SU-DHL-6 (cell line): ENCODE results near the gene DKKL1.

ENCODE experiments used
- H2AFZ ChIP-seq: fragments of 200-600 bp; sonication (generic); 2 replicates; pipeline ENCODE4 v1.6.1; 2014; ENCODE audit warnings: low read depth, mild to moderate bottlenecking, moderate library complexity, mixed read lengths, antibody characterized with exemption, low read length; ENCODE audit not compliant: severe bottlenecking
- H3F3A ChIP-seq: fragments of 200-600 bp; shearing (Covaris generic); 2 replicates; pipeline ENCODE4 v1.6.0; 2016; ENCODE audit warnings: antibody characterized with exemption, mild to moderate bottlenecking; ENCODE audit not compliant: insufficient read depth
- H3K27ac ChIP-seq: fragments of 200-600 bp; sonication (generic); 2 replicates; pipeline ENCODE4 v1.5.1; 2016; ENCODE audit warnings: low read depth, mild to moderate bottlenecking, low read length, moderate library complexity, mixed read lengths
- H3K27me3 ChIP-seq: fragments of 200-600 bp; sonication (generic), shearing (Covaris generic); 2 replicates; pipeline ENCODE4 v1.6.0; 2014; ENCODE audit warnings: mild to moderate bottlenecking, low read length
- H3K36me3 ChIP-seq: fragments of 200-600 bp; sonication (generic); 2 replicates; pipeline ENCODE4 v1.6.1; 2014; ENCODE audit warnings: mild to moderate bottlenecking, low read length, mixed read lengths
- H3K4me2 ChIP-seq: fragments of 300-600, 200-600 bp; shearing (Covaris generic), sonication (generic); 2 replicates; pipeline ENCODE4 v1.6.0; 2014; ENCODE audit warnings: low read length, low read depth, mild to moderate bottlenecking; ENCODE audit not compliant: poor library complexity, severe bottlenecking
- H3K4me3 ChIP-seq: fragments of 200-600 bp; sonication (generic); 2 replicates; pipeline ENCODE4 v1.5.1; 2014; ENCODE audit warnings: antibody characterized with exemption, low read length, mild to moderate bottlenecking, mixed read lengths; ENCODE audit not compliant: insufficient read depth, poor library complexity, severe bottlenecking
- H3K79me2 ChIP-seq: fragments of 200-600 bp; sonication (generic); 2 replicates; pipeline ENCODE4 v1.6.1; 2014; ENCODE audit warnings: mild to moderate bottlenecking, low read length, moderate library complexity; ENCODE audit not compliant: insufficient read depth
- H3K9ac ChIP-seq: fragments of 200-600 bp; sonication (generic); 2 replicates; pipeline ENCODE4 v1.7.0; 2014; ENCODE audit warnings: mild to moderate bottlenecking, low read length
- H3K9me2 ChIP-seq: fragments of 200-600 bp; sonication (generic); replicated peaks from 2 replicates; pipeline ENCODE4 v1.6.1; 2014; ENCODE audit warnings: low read length; ENCODE audit not compliant: insufficient read depth
- H3K9me3 ChIP-seq: fragments of 200-600 bp; sonication (generic); 2 replicates; pipeline ENCODE4 v1.6.1; 2014; ENCODE audit warnings: low read length, mixed read lengths; ENCODE audit not compliant: insufficient read depth
- H4K20me1 ChIP-seq: fragments of 200-600 bp; sonication (generic); 2 replicates; pipeline ENCODE4 v1.6.1; 2014; ENCODE audit warnings: low read depth, mild to moderate bottlenecking, antibody characterized with exemption, low read length, moderate library complexity, mixed read lengths
- CTCF ChIP-seq: fragments of 200-600 bp; sonication (generic); IDR thresholded peaks from one replicate; pipeline ENCODE4 v1.5.1; 2017; ENCODE audit warnings: antibody characterized with exemption, mild to moderate bottlenecking, low read length, moderate library complexity; ENCODE audit not compliant: insufficient read depth, poor library complexity, severe bottlenecking
- EZH2phosphoT487 ChIP-seq: fragments of 200-600 bp; sonication (generic), shearing (Covaris generic); conservative IDR thresholded peaks from 2 replicates; pipeline ENCODE4 v1.6.1; 2018; ENCODE audit warnings: mild to moderate bottlenecking, antibody characterized with exemption, low read length, moderate library complexity, mixed read lengths

DKKL1 gene

DNA sequence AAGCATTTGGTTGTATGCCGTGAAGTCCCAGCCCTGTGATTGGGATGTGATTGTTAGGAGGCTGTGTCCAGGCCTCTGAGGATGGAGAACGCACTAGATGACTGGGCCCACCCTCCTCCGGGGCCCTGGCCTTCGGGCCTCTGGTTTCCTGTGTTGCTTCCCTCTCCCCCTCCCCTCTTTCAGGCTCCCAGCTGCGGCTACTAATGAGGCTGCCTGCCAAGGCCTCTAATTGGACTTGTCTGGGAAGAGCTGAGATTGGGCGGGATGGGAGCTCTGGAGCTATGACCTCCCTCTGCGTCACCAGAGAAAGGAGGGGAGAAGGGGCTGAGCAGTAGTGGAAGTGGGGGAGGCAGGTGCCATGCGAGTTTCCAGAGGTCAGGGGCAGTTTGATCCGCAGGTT is 49.7 kb downstream of the DKKL1 start:
- Histone ChIP-seq H3K9me3 (no peaks in the 10 kb centered on the region), H3K9me2 (no peaks in the 10 kb centered on the region), H3K4me3 (no peak overlapping the region), H2AFZ (no peak overlapping the region), H3F3A (no peaks in the 10 kb centered on the region), H3K4me2 (no peak overlapping the region), H3K27ac (no peak overlapping the region), H3K36me3 (no peaks in the 10 kb centered on the region), H3K27me3 (no peaks in the 10 kb centered on the region), H3K9ac (no peak overlapping the region), H4K20me1 (no peaks in the 10 kb centered on the region), H3K79me2 (no peaks in the 10 kb centered on the region)
- no peak for TF ChIP-seq EZH2phosphoT487
- TF ChIP-seq CTCF = no peak

DNA sequence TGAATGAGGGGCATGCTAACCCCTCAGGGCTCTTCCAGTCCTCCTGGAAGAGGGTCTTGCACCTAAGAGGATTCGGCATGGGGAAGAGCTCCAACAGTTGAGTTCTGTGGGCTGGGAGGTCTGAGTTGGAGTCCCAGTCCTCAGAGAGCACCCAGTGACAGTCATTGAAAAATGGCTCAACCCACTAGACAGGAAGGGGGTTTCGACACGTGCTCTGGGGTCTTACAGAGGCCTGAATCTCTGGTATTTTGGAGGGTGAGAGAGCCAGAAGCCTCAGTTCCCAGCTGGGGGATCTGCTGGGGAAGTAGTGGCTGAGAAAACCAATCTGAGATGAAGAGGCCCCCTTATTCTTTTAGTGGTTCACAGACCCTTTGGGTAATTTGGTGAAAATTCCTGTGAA is 50.6 kb downstream of the DKKL1 start:
- Histone ChIP-seq H4K20me1 (no peaks in the 10 kb centered on the region), H3K27ac (no peak overlapping the region), H3F3A (no peaks in the 10 kb centered on the region), H3K9me3 (no peaks in the 10 kb centered on the region), H2AFZ (no peak overlapping the region), H3K27me3 (no peaks in the 10 kb centered on the region), H3K4me3 (no peak overlapping the region), H3K36me3 (no peaks in the 10 kb centered on the region), H3K79me2 (no peaks in the 10 kb centered on the region), H3K9me2 (no peaks in the 10 kb centered on the region), H3K4me2 (no peak overlapping the region), H3K9ac (no peak overlapping the region)
- TF ChIP-seq CTCF = no peak
- no peak for TF ChIP-seq EZH2phosphoT487

GRCh38 chr19:49415102-49415809 is 51.6 kb downstream of the DKKL1 start:
- H4K20me1 ChIP-seq = no peaks in the 10 kb centered on the region
- no peak overlapping the region for H3K4me3 ChIP-seq
- no peaks in the 10 kb centered on the region for H3K36me3 ChIP-seq
- no peaks in the 10 kb centered on the region for H3K79me2 ChIP-seq
- H3F3A ChIP-seq = no peaks in the 10 kb centered on the region
- no peaks in the 10 kb centered on the region for H3K27me3 ChIP-seq
- no peaks in the 10 kb centered on the region for H3K9me3 ChIP-seq
- no peak overlapping the region for H2AFZ ChIP-seq
- TF ChIP-seq EZH2phosphoT487 (no peak), CTCF (no peak)
- H3K4me2 ChIP-seq = no peak overlapping the region
- H3K27ac ChIP-seq = no peak overlapping the region
- H3K9me2 ChIP-seq = no peaks in the 10 kb centered on the region
- no peak overlapping the region for H3K9ac ChIP-seq
